ENCODE measurements around the gene EFNA2.

EFNA2 gene

GRCh38 chr19:1267477-1268225 is 18.0 kb upstream of the EFNA2 start:
- no peak for DNase-seq (ENCODE audit: low read depth)
- TF ChIP-seq, protein P1, sequence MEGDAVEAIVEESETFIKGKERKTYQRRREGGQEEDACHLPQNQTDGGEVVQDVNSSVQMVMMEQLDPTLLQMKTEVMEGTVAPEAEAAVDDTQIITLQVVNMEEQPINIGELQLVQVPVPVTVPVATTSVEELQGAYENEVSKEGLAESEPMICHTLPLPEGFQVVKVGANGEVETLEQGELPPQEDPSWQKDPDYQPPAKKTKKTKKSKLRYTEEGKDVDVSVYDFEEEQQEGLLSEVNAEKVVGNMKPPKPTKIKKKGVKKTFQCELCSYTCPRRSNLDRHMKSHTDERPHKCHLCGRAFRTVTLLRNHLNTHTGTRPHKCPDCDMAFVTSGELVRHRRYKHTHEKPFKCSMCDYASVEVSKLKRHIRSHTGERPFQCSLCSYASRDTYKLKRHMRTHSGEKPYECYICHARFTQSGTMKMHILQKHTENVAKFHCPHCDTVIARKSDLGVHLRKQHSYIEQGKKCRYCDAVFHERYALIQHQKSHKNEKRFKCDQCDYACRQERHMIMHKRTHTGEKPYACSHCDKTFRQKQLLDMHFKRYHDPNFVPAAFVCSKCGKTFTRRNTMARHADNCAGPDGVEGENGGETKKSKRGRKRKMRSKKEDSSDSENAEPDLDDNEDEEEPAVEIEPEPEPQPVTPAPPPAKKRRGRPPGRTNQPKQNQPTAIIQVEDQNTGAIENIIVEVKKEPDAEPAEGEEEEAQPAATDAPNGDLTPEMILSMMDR (IDR thresholded peaks at IDR 0.05; ENCODE audit: low read depth, low read length, missing control alignments): no peak
- H3K4me3 ChIP-seq (ENCODE audit: low read depth, low read length): peak overlapping the region; percentile 22; the same call in 1 of the 2 replicates

DNA sequence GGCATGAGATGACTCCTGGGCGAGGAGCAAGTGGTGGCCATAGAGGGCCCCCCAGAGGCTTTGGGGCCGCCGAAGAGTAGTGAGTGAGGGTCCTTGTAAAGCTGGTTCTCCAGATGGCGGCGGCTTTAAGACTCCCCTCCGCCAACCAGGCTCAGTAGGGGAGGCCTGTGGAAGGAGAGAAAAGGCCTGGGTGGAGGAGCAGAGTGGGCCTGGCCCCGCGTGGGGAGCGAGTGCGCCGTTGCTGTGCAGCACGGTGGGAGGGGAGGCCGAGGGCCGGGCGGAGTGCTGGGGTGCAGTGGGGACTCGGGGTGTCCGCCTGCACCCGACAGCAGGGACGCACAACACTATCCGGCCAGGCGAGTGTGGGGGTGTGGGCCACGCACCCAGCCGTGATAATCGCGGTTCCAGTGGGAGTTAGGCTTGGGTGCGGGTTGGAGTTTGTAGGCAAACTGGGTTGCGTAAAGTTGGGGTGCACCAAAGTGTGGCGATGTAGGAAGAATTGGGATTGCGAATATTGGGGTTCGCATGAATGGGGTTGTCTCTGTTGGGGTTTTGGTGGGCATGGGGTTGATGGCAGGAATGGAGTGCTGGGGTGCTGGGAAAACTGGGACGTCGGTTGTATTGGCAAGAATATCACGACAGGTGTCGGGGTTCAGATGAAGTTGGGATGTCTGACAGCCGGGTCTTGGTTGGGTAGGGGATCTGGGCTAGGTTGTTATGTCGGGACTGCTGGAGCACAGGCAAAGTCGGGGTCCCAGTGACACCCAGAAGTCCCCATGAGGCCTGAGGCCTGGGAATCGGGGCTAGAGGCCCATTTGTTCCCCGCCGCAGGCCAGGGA is 17.2 kb upstream of the EFNA2 start:
- H3K4me3 ChIP-seq (ENCODE audit: low read depth, low read length): no peak overlapping the region
- no peak for DNase-seq (ENCODE audit: low read depth)

DNA sequence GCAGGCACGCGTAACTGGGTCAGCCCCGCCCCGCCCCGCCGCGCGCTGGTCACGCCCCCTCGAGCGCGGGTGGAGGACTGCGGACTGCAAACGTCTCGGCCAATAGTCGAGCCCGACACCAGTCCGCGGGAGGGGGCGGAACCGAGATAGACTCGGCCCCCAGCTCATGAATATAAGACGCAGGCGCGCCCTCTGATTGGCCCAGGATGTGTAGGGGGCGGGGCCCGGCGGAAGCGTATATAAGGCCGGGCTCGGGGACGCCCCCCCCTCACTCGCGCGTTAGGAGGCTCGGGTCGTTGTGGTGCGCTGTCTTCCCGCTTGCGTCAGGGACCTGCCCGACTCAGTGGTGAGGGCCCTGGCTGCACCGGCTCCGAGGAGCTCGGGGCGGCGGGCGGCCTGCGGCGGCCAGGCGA is 16.6 kb upstream of the EFNA2 start, which contains the start of gene CIRBP:
CIRBP (plus strand) TSS at position 268 of the 413 bp plus-strand sequence. CDS start 1,602 bp downstream, outside the sequence.
- peak; percentile 94 for DNase-seq (ENCODE audit: low read depth)
- peak within 1 kb of the TSS; percentile 93 for H3K4me3 ChIP-seq (ENCODE audit: low read depth, low read length)
- TF ChIP-seq, protein P1 (IDR thresholded peaks at IDR 0.05; ENCODE audit: low read depth, low read length, missing control alignments): no peak

More for the DNA sequence above, 17.2 kb upstream of the EFNA2 start:
- TF ChIP-seq, protein P1 (IDR thresholded peaks at IDR 0.05; ENCODE audit: low read depth, low read length, missing control alignments): no peak

GRCh38 chr19:1269478-1270212 is 16.0 kb upstream of the EFNA2 start:
- TF ChIP-seq, protein P1 (IDR thresholded peaks at IDR 0.05; ENCODE audit: low read depth, low read length, missing control alignments): no peak
- peak overlapping the region; percentile 93 for H3K4me3 ChIP-seq (ENCODE audit: low read depth, low read length)
- no peak for DNase-seq (ENCODE audit: low read depth)

- peak overlapping the region; percentile 93 for H3K4me3 ChIP-seq (ENCODE audit: low read depth, low read length)
- TF ChIP-seq, protein P1 (IDR thresholded peaks at IDR 0.05; ENCODE audit: low read depth, low read length, missing control alignments): no peak
- no peak for DNase-seq (ENCODE audit: low read depth)
These were observed 15.3 kb upstream of the EFNA2 start for GRCh38 chr19:1270213-1270853.

- H3K4me3 ChIP-seq (ENCODE audit: low read depth, low read length): peak overlapping the region; percentile 93
- TF ChIP-seq, protein P1 (IDR thresholded peaks at IDR 0.05; ENCODE audit: low read depth, low read length, missing control alignments): no peak
- no peak for DNase-seq (ENCODE audit: low read depth)
These were observed 14.7 kb upstream of the EFNA2 start for GRCh38 chr19:1270854-1271527.
